Neural crest cell (in vitro differentiated cells): ENCODE measurements around the gene SFRP5. TPM values are rescaled to one million over a fixed set of nuclear protein-coding genes. Genes with fewer than 3 reads are reported as not detected.

ENCODE experiments used
- DNase-seq: peaks from one replicate; pipeline ENCODE4 v3.0.0; 2021; ENCODE audit warnings: low read depth, mixed read lengths, low spot score
- H3K27ac Mint-ChIP-seq: one replicate; pipeline ENCODE4 v1.8.0; 2021; ENCODE audit warnings: mild to moderate bottlenecking, mixed read lengths; ENCODE audit not compliant: unreplicated experiment
- H3K27me3 Mint-ChIP-seq: 2 replicates; pipeline ENCODE4 v1.8.0; 2021; ENCODE audit warnings: low read depth, mild to moderate bottlenecking, mixed read lengths
- H3K36me3 Mint-ChIP-seq: 2 replicates; pipeline ENCODE4 v1.8.0; 2021; ENCODE audit warnings: low read depth, mild to moderate bottlenecking, mixed read lengths
- H3K4me1 Mint-ChIP-seq: 2 replicates; pipeline ENCODE4 v1.8.0; 2021; ENCODE audit warnings: mixed read lengths
- H3K4me3 Mint-ChIP-seq: one replicate; pipeline ENCODE4 v1.8.0; 2021; ENCODE audit warnings: mild to moderate bottlenecking, mixed read lengths
- H3K9me3 Mint-ChIP-seq: 2 replicates; pipeline ENCODE4 v1.8.0; 2021; ENCODE audit warnings: mixed read lengths
- total RNA-seq: library from RNA; stranded (reverse); gene quantifications from 2 replicates; pipeline ENCODE4 v1.2.1, GENCODE V29; 2021
- TF ChIP-seq, protein P1 (sequence below): fragments of 200-600 bp; sonication (generic); conservative IDR thresholded peaks from 2 replicates; pipeline ENCODE4 v1.5.0; 2021; ENCODE audit warnings: antibody characterized with exemption, mild to moderate bottlenecking

Gene SFRP5
- total RNA-seq, 1 donor from 2014 or later = not detected

DNA sequence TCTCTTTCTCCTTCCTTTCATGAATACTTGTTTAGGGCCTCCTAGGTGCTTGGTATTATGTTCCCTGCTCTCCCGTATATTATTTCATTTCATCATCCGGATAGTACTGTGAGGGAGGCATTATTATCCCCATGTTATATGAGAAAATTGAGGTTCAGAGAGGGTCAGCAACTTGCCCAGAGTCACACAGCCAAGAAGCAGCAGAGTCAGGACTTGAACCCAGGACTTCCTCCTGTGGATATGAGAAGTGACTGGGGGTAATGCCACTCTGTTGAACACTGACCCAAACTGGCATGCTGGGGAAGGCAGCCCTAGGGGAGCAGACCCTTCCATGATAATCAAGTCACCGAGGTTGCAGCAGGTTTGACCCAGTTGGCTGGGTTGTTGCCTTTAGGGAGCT lies 8.2 kb upstream of the SFRP5 start:
- no peak overlapping the region for H3K4me3 Mint-ChIP-seq
- H3K9me3 Mint-ChIP-seq = no peaks in the 10 kb centered on the region
- no peaks in the 10 kb centered on the region for H3K36me3 Mint-ChIP-seq
- H3K27ac Mint-ChIP-seq = no peak overlapping the region
- TF ChIP-seq, protein P1, sequence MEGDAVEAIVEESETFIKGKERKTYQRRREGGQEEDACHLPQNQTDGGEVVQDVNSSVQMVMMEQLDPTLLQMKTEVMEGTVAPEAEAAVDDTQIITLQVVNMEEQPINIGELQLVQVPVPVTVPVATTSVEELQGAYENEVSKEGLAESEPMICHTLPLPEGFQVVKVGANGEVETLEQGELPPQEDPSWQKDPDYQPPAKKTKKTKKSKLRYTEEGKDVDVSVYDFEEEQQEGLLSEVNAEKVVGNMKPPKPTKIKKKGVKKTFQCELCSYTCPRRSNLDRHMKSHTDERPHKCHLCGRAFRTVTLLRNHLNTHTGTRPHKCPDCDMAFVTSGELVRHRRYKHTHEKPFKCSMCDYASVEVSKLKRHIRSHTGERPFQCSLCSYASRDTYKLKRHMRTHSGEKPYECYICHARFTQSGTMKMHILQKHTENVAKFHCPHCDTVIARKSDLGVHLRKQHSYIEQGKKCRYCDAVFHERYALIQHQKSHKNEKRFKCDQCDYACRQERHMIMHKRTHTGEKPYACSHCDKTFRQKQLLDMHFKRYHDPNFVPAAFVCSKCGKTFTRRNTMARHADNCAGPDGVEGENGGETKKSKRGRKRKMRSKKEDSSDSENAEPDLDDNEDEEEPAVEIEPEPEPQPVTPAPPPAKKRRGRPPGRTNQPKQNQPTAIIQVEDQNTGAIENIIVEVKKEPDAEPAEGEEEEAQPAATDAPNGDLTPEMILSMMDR = no peak
- DNase-seq = no peak
- peaks cover 10% of the 10 kb centered on the region for H3K27me3 Mint-ChIP-seq
- H3K4me1 Mint-ChIP-seq = peaks cover 26% of the 10 kb centered on the region

GRCh38 chr10:97779492-97779891 lies 7.7 kb upstream of the SFRP5 start:
- Mint-ChIP-seq H3K36me3 (no peaks in the 10 kb centered on the region), H3K4me1 (peaks cover 26% of the 10 kb centered on the region), H3K27me3 (peaks cover 14% of the 10 kb centered on the region), H3K27ac (no peak overlapping the region), H3K4me3 (no peak overlapping the region), H3K9me3 (no peaks in the 10 kb centered on the region)
- DNase-seq = no peak
- TF ChIP-seq, protein P1 = no peak

DNA sequence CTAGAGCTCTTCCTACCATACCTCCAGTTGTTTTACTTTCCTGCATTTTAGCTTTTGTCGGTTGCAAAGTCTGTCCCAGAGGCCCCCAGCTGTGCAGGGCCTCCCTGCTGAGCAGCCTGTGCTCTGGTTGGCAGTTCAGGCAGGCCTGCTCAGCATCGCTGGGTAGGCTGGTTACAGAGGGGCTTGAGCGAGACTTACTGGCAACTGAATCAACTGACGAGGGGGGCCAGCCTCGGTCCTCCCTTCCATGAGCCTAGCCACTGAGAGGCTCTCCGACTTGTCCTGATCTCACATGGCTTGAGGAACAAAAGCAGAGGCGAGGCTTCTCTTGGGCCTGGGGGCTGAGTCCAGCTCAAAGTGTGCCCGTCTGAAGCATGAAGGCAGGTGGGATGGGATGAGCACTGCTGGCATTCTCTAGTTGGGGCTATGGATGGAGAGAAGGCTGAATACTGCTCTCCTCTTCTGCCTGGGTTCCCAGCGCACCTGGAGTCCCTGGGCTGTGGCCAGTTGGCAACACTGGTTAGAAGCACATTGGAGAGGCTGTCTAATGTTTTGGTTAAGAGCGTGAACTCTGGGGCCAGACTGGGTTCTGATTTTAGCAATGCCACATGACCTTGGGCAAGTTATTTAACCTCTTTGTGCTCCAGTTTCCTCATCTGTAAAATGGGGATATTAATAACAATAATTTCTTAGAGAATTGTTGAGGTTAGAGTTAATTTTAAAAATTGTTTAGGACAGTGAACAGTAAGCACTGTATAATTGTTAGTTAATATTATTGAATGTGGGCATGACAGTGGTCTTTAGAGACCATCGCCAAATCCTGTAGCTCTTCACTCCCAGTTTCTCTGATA lies 6.9 kb upstream of the SFRP5 start:
- Mint-ChIP-seq H3K27ac (no peak overlapping the region), H3K9me3 (no peaks in the 10 kb centered on the region), H3K4me3 (no peak overlapping the region), H3K4me1 (peaks cover 26% of the 10 kb centered on the region), H3K27me3 (peaks cover 19% of the 10 kb centered on the region), H3K36me3 (no peaks in the 10 kb centered on the region)
- TF ChIP-seq, protein P1 = no peak
- no peak for DNase-seq

DNA sequence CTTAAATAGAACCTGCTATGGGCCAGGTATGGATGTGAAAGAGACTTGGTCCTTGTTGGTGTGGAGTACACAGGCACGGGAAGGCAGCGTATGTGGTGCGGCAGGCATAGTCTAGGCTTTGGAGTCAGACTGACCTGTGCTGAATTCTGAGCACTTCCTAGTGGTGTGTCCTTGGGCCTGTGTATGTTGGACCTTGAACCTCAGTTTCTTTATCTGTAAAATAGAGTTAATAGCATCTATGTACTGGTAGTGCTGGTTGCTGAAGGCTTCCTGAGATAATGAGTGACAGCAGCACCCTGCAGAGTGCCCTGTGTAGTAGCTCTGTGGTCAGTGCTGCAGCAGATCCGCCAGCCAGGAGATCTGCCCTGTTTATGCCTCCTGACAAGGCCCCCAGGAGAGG lies 5.3 kb upstream of the SFRP5 start:
- Mint-ChIP-seq H3K4me1 (peaks cover 25% of the 10 kb centered on the region), H3K4me3 (no peak overlapping the region), H3K9me3 (no peaks in the 10 kb centered on the region), H3K36me3 (no peaks in the 10 kb centered on the region), H3K27ac (no peak overlapping the region), H3K27me3 (peaks cover 34% of the 10 kb centered on the region)
- DNase-seq = no peak
- TF ChIP-seq, protein P1 = no peak

DNA sequence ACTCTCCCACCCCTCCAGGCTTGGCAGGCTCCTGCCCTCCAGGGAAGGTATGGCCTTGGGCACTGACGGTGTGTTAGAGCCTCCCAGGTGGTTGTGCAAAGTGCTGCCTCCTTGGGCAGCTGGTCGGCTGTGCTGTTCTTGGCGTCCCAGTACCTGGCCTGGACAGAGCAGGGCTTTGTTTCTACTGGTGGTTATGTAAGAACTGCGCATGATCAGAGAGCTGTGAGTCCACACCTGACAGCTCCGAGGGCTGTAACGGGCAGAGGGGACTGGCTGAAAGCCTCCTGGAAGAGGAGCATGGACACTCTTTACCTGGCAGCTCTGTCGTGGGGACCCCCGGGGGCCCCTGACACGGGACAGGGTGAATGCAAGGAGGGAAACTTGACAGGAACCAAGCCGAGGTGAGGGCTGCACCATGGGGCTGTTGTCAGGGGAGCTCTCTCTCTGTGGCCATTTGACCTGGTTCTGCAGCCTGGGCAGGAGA lies 3.1 kb upstream of the SFRP5 start:
- Mint-ChIP-seq H3K27ac (no peak overlapping the region), H3K27me3 (peaks cover 54% of the 10 kb centered on the region), H3K4me3 (no peak overlapping the region), H3K4me1 (peaks cover 10% of the 10 kb centered on the region), H3K36me3 (no peaks in the 10 kb centered on the region), H3K9me3 (no peaks in the 10 kb centered on the region)
- DNase-seq = no peak
- TF ChIP-seq, protein P1 = no peak
